HG03103 (cell line): ENCODE results near the gene YIPF6.
"Not testable (repeated sequence)": the region's sequence is repeated elsewhere in the genome, so short reads cannot be mapped to it uniquely, and the experiment has no call there.

Source experiments
- ATAC-seq: cut with Tn5 transposase; IDR thresholded peaks from one replicate; pipeline ENCODE4 v1.9.1; 2021; ENCODE audit warnings: low read depth; ENCODE audit not compliant: unreplicated experiment

Gene YIPF6

DNA sequence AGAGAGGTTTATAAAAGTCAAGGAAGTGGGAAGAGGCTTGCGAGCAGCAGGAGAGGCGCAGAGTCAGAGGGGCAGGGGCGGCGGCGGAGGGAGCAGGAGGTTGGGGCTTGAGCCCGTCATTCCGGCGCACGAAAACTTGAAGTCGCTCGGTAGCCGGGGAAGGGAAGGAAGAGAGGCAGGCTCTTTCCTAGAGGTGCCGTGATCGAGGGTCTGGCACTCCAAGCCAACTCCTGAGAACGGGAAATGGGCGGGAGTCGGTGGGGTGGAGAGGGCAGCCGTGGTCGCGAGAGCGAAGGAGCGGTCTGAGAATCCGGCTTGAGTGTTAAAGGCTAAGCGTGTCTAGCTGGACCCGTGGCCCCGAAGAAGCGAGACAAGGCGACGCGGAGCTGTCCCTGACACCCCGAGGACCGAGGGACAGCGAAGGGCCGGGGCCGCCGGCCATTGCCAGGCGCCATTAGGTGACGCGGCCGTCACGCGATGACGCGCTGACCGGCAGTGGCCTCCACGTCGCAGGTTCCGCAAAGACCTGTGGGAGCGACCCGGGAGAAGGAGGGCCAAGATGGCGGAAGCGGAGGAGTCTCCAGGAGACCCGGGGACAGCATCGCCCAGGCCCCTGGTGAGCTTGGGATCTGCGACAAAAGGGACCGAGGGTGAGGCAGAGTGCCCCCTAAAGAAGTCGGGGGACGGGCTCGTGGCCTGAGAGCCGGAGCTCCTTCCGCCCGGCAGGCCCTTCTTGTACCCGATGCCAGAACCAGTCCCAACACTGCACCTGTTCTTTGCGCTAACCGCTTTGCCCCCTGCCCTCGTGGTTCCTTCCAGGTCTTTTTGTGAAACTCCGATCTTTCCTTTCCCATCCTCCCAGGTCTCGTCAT is at the start of gene YIPF6:
YIPF6 (plus strand) TSS at position 544 of the 872 bp plus-strand sequence; CDS start at position 560, 16 bp downstream.
- ATAC-seq, result peak; percentile 96

DNA sequence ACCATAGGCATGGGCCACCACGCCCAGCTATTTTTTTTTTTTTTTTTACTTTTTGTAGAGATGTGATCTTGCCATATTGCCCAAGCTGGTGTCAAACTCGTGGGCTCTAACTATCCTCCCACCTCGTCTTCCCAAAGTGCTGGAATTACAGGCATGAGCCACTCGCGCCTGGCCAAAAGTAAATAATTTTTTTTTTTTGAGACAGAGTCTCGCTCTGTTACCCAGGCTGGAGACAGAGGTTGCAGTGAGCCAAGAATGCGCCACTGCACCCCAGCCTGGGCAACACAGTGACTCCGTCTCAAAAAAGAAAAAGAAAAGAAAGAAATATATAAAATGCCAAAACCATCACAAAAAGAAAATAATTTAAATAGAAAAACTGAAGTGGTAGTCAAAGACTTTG is 47.1 kb upstream of the YIPF6 start:
- ATAC-seq, result no peak

- ATAC-seq, result no peak
Measured at GRCh38 chrX:68454476-68455150, 44.2 kb upstream of the YIPF6 start.

DNA sequence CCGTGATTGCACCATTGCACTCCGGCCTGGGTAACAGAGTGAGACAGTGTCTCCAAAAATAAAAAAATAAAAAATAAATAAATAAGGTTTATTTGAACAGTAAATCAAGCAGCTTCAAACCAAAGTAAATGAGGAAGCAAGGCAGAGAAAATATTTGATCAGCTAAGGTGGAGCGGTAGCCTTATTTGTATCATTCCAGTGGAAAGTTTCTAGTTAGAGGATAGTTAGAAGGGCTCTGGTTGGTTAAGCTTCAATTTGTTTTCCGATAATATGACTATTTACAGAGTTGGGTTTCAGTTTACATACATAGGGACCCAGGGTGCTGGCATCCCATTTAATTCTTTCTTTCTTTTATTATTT is 43.7 kb upstream of the YIPF6 start:
- no peak for ATAC-seq

- no peak for ATAC-seq
Measured at GRCh38 chrX:68461093-68461492, 37.8 kb upstream of the YIPF6 start.

DNA sequence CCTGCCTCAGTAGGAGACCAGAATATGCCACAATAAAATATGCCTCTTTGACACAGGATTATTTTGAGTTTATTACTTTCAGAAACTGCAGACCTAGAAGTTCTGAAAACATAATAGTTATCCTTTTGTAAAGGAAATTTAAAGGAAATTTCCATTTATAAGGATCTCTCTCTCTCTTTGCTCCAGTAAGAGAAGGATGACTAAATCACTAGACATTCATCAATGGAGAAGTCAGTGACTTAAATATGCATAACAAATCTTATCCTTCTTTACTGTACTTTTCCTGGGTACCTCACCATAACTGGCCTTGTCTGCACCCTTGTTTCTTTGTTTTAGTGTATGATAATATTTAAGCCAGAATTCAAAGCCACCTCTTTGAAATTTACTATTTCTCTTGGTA is 37.3 kb upstream of the YIPF6 start:
- no peak for ATAC-seq

DNA sequence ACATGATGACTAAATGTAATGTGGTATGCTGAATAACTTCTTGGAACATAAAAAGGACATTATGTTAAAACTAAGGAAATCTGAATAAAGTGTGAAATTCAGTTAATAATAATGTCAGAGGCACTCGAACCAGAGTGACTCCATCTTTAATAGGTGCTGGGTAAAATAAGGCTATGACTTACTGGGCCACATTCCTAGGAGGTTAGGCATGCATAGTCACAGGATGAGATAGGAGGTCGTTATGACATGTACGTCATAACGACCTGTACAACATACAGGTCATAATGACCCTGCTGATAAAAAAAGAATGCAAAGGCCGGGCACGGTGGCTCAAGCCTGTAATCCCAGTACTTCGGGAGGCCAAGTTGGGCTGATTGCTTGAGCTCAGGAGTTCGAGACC is 36.7 kb upstream of the YIPF6 start:
- ATAC-seq, result no peak

DNA sequence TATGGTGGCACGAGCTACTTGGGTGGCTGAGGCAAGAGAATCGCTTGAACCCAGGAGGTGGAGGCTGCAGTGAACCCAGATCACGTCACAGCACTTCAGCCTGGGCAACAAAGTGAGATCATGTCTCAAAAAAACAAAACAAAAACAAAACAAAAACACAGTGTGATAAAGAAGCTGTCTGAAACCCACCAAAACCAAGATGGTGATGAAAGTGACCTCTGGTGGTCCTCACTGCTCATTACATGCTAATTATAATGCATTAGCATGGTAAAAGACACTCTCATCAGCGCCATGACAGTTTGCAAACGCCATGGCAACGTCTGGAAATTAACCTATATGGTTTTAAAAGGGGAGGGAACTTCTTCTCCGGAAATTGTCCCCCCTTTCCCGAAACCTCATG is 36.2 kb upstream of the YIPF6 start:
- ATAC-seq, result no peak

- no peak for ATAC-seq
Measured at GRCh38 chrX:68463880-68464279, 35.0 kb upstream of the YIPF6 start.

- no peak for ATAC-seq
Measured at GRCh38 chrX:68464796-68465195, 34.1 kb upstream of the YIPF6 start.

- ATAC-seq, result no peak
Measured at GRCh38 chrX:68480969-68481368, 17.9 kb upstream of the YIPF6 start.

- ATAC-seq, result not testable (repeated sequence)
Measured at GRCh38 chrX:68486198-68486597, 12.7 kb upstream of the YIPF6 start.

DNA sequence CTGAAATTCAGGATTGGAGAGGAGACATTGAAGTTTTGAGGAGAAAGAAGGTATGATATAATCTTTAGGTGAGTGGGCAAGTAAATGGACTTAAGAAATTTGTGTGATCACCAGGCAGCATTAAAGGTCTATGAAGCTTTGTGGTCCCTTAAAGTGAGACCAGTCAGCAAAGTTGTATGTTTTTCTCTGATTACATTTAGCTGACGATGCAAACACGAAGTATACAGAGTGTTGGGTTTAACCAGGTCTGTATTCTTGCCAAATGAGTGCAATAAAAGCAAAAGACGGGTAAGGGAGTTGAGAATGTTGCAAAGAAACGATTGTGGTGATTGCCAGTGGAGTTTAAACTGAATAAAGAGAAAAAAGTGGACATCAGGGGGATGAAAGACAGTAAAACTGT is 11.6 kb upstream of the YIPF6 start:
- ATAC-seq, result no peak

DNA sequence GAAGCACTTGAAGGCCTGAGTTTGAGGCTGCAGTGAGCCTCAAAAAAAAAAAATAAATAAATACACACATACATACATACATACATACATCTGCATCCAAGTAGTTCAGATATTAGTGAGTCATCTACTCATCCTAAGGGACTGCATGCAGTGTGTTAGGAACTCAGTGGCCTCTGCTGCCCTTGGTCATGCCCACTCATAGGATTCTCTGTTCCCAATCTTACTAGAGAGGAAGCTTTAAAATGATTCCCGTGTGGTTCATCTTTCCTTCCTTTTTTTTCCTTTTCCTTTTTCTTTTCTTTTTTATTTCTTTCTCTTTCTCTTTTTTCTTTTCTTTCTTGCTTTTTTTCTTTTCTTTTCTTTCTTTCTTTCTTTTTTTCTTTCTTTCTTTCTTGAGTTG is 10.9 kb upstream of the YIPF6 start:
- ATAC-seq, result no peak

- no peak for ATAC-seq
Measured at GRCh38 chrX:68488657-68489056, 10.2 kb upstream of the YIPF6 start.

DNA sequence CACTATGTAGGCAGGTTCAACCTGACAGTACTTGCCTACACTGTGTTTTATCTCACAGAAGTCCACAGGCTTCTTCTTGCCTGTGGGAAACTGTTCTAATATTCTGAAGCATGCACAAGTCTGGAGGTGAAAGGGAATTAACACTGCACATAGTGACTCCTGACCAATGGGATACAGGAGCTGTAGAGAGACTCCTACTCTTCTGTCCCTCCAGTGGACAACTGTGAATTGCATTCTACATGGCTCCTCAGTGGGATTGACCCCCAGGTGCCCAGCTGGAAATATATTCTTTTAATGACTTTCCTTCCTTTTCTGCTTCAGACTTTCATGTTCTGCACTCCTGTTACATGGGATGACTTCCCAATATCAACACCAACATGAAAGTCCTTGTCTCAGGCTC is 8.2 kb upstream of the YIPF6 start:
- no peak for ATAC-seq

- ATAC-seq, result no peak
Measured at GRCh38 chrX:68492583-68492982, 6.3 kb upstream of the YIPF6 start.

- ATAC-seq, result not testable (repeated sequence)
Measured at GRCh38 chrX:68493776-68494175, 5.1 kb upstream of the YIPF6 start.

DNA sequence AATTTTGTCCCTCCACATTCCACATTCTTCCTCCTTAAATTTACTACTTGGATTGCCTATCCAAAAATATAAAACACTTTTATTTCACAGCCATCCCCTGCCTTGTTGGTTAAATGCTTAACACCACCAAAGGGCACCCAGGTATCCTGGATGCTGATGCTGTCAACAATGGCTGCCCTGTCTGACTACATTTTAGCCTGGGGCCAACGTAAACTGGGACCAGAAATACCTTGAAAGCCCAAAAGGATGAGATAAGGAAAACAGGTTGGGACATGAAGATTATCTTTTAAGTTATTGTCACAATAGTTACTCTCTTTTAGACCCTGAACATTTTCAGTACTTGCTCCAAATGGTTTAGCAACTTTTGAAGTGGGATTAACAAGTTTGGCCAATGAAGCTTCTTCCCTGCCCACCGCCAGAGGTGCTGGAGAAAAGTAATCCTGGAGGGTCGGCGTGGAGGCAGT is 775 bp upstream of the YIPF6 start:
- no peak for ATAC-seq

- ATAC-seq, result no peak
Measured at GRCh38 chrX:68499543-68500504, 973 bp downstream of the YIPF6 start.
